Measurements from ENCODE around the gene BCL3.
"Not testable (repeated sequence)": the region's sequence is repeated elsewhere in the genome, so short reads cannot be mapped to it uniquely, and the experiment has no call there.

Gene BCL3

GRCh38 chr19:44758596-44758995 is 10.1 kb downstream of the BCL3 start:
- DNase-seq (ENCODE audit: low spot score), result no peak

- no peak for DNase-seq (ENCODE audit: low spot score)
Observed at GRCh38 chr19:44759083-44759804, 10.7 kb downstream of the BCL3 start.

- DNase-seq (ENCODE audit: low spot score), result no peak
Observed at GRCh38 chr19:44762038-44762437, 13.5 kb downstream of the BCL3 start.

- no peak for DNase-seq (ENCODE audit: low spot score)
Observed at GRCh38 chr19:44765033-44765948, 16.8 kb downstream of the BCL3 start.

- no peak for DNase-seq (ENCODE audit: low spot score)
Observed at GRCh38 chr19:44765949-44766335, 17.4 kb downstream of the BCL3 start.

- no peak for DNase-seq (ENCODE audit: low spot score)
Observed at GRCh38 chr19:44767295-44768180, 19.0 kb downstream of the BCL3 start.

- peak; percentile 85 for DNase-seq (ENCODE audit: low spot score)
Observed at GRCh38 chr19:44770550-44771257, 22.2 kb downstream of the BCL3 start.

GRCh38 chr19:44772144-44772543 is 23.6 kb downstream of the BCL3 start:
- not testable (repeated sequence) for DNase-seq (ENCODE audit: low spot score)

- no peak for DNase-seq (ENCODE audit: low spot score)
Observed at GRCh38 chr19:44772959-44773358, 24.5 kb downstream of the BCL3 start.

- DNase-seq (ENCODE audit: low spot score), result no peak
Observed at GRCh38 chr19:44775676-44776240, 27.2 kb downstream of the BCL3 start.

- DNase-seq (ENCODE audit: low spot score), result no peak
Observed at GRCh38 chr19:44776402-44777096, 28.0 kb downstream of the BCL3 start.

- no peak for DNase-seq (ENCODE audit: low spot score)
Observed at GRCh38 chr19:44777715-44778347, 29.3 kb downstream of the BCL3 start, which contains the start of gene CBLC. Gene CBLC, plus strand, starts transcription at chr19:44777890. Its CDS starts 42 bp downstream, at chr19:44777932.

GRCh38 chr19:44779150-44779549 is 30.6 kb downstream of the BCL3 start:
- no peak for DNase-seq (ENCODE audit: low spot score)

GRCh38 chr19:44781694-44782093 is 33.2 kb downstream of the BCL3 start:
- not testable (repeated sequence) for DNase-seq (ENCODE audit: low spot score)

- DNase-seq (ENCODE audit: low spot score), result no peak
Observed at GRCh38 chr19:44782729-44783128, 34.2 kb downstream of the BCL3 start.

- no peak for DNase-seq (ENCODE audit: low spot score)
Observed at GRCh38 chr19:44783545-44783944, 35.0 kb downstream of the BCL3 start.

- DNase-seq (ENCODE audit: low spot score), result no peak
Observed at GRCh38 chr19:44785271-44785670, 36.8 kb downstream of the BCL3 start.

GRCh38 chr19:44785993-44786392 is 37.5 kb downstream of the BCL3 start:
- no peak for DNase-seq (ENCODE audit: low spot score)

GRCh38 chr19:44788971-44789370 is 40.5 kb downstream of the BCL3 start:
- no peak for DNase-seq (ENCODE audit: low spot score)

- DNase-seq (ENCODE audit: low spot score), result no peak
Observed at GRCh38 chr19:44789943-44790483, 41.5 kb downstream of the BCL3 start.

All from Ammon's horn (tissue), 1 donor.